ENCODE measurements around the gene DUOXA1.
"Not testable (repeated sequence)": the region's sequence is repeated elsewhere in the genome, so short reads cannot be mapped to it uniquely, and the experiment has no call there.

DUOXA1 gene

DNA sequence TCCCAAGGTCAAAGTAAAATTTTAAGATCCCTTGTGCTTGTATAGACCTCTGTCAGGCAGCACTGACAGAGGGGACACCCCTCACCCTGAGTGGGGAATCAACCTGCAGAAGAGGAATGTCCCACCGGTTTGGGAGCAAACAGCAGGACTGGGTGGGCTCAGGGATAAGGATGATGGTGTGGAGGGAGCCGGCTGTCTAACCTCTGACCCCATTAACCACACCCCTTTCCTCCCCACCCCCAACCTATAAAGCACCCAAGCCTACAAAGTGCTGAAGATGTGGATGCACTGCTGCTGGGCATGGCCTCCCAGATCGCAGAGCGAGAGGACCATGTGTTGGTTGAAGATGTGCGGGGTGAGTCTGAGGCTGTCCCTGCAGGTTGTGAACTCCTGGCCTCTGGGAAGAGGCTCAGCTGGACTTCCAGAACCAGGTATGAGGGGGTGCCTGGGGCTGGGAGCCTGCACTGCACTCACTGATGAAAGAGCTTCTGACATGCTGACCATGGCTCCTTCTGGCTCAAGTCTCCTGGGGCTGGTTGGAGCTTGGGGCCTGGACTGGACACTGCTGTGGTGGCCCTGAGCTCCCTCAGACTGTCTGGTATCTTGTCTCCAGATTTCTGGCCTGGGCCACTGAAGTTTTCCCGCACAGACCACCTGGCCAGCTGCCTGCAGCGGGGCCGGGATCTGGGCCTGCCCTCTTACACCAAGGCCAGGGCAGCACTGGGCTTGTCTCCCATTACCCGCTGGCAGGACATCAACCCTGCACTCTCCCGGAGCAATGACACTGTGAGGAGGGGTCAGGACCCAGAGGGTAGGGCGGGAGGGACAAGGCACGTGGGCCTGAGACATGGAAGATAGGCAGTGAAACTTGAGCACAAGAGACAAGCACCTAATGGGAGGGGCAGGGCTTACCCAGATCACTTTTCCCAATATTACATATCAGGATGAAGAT is 9.4 kb upstream of the DUOXA1 start:
- TF ChIP-seq, protein P1, sequence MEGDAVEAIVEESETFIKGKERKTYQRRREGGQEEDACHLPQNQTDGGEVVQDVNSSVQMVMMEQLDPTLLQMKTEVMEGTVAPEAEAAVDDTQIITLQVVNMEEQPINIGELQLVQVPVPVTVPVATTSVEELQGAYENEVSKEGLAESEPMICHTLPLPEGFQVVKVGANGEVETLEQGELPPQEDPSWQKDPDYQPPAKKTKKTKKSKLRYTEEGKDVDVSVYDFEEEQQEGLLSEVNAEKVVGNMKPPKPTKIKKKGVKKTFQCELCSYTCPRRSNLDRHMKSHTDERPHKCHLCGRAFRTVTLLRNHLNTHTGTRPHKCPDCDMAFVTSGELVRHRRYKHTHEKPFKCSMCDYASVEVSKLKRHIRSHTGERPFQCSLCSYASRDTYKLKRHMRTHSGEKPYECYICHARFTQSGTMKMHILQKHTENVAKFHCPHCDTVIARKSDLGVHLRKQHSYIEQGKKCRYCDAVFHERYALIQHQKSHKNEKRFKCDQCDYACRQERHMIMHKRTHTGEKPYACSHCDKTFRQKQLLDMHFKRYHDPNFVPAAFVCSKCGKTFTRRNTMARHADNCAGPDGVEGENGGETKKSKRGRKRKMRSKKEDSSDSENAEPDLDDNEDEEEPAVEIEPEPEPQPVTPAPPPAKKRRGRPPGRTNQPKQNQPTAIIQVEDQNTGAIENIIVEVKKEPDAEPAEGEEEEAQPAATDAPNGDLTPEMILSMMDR (IDR thresholded peaks at IDR 0.05; ENCODE audit: low read depth, low read length, missing control alignments) = no peak
- no peak for DNase-seq (ENCODE audit: extremely low read depth, low read depth)
- no peak overlapping the region for H3K4me3 ChIP-seq (replicated peaks; ENCODE audit: low read depth, low read length)

DNA sequence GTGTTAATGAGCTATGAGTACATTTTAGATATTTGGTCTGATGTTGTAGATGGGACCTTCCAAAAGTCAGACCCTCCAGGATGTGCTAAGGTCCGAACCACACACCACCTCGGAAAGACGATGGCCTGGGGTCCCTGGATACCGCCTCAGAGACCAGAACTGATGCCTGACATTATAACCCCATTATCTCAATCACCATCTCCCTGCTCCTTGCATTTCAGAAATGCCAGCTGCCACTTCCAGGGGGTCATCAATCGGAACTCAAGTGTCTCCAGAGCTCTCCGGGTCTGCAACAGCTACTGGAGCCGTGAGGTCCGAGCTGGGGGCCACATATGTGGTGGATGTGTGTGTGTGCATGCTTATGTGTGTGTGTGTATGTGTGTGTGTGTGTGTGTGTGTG is 8.0 kb upstream of the DUOXA1 start:
- TF ChIP-seq, protein P1 (IDR thresholded peaks at IDR 0.05; ENCODE audit: low read depth, low read length, missing control alignments) = no peak
- no peak overlapping the region for H3K4me3 ChIP-seq (replicated peaks; ENCODE audit: low read depth, low read length)
- DNase-seq (ENCODE audit: extremely low read depth, low read depth) = no peak

DNA sequence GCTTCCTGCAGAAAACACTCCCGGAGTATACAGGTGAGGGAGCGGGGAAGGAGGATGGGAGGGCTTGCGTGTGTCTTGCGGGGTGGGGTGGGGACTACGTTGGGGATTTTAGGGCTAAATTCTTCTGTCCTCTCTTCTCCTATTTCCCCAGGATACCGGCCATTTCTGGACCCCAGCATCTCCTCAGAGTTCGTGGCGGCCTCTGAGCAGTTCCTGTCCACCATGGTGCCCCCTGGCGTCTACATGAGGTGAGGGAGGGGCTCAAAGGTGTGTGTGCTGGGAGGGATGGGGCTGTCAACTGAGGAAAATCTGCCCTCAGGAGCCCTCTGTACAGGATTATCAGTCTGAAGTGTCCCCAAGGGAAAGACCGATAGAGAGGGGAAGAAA is 6.7 kb upstream of the DUOXA1 start:
- TF ChIP-seq, protein P1 (IDR thresholded peaks at IDR 0.05; ENCODE audit: low read depth, low read length, missing control alignments) = no peak
- H3K4me3 ChIP-seq (replicated peaks; ENCODE audit: low read depth, low read length) = no peak overlapping the region
- no peak for DNase-seq (ENCODE audit: extremely low read depth, low read depth)

DNA sequence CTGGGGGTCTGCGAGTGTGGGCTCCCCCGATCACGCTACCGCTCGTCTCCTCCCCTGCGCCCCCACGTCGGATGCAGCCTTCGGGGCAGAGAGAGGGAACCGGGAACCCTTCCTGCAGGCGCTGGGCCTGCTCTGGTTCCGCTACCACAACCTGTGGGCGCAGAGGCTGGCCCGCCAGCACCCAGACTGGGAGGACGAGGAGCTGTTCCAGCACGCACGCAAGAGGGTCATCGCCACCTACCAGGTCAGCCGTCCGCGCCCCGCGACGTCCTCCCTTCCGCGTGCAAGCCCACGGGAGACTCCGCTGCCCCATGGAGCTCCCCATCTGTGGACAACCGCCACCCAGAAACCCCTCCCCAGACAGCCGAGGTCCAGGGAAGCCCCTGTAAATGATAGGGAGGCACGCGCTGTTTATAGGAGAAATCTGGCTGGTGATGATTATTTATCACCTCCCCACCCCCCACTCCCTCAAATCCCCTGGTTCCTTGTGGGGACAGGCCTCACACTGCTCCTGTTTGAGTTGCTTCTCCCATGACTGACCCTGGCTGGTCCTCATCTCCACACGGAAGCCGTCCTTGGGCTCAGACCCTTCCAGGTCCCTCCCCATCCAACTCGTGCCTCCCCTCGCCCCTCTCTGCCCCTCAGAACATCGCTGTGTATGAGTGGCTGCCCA is 6.2 kb upstream of the DUOXA1 start:
- H3K4me3 ChIP-seq (replicated peaks; ENCODE audit: low read depth, low read length); DNase-seq (ENCODE audit: extremely low read depth, low read depth): not testable (repeated sequence)

DNA sequence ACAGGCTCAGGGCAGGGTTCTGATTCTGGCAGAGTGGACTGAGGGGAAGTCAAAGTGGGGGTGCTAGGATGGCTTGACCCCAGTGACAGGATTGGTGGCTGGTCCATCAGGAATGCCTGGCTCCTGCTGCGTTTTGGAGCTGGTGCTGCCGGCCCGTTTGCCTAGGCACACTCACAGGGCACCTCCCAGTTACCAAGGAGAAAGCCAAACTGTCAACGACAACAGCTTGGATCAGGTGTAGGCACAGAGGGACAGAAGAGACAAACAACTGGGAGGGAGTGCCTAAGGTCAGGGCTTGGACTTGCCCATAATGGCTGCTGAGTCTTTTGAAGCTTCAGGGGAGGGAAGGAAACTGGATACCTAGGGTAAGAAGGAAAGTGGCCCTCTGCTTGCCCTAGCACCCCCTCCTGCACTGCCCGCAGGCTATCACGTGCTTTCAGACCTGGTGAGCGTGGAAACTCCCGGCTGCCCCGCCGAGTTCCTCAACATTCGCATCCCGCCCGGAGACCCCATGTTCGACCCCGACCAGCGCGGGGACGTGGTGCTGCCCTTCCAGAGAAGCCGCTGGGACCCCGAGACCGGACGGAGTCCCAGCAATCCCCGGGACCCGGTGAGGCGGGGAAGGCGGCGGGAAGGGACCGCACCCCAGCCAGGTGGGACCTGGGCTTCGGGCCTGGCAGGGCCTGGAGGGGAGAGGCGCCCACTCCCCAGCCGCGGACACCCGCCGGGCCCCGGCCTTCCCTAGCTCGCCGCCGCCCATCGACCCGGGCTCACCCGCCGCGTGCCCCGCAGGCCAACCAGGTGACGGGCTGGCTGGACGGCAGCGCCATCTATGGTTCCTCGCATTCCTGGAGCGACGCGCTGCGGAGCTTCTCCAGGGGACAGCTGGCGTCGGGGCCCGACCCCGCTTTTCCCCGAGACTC is 5.3 kb upstream of the DUOXA1 start:
- H3K4me3 ChIP-seq (replicated peaks; ENCODE audit: low read depth, low read length) = no peak overlapping the region
- TF ChIP-seq, protein P1 (IDR thresholded peaks at IDR 0.05; ENCODE audit: low read depth, low read length, missing control alignments) = peak; percentile 5
- no peak for DNase-seq (ENCODE audit: extremely low read depth, low read depth)

DNA sequence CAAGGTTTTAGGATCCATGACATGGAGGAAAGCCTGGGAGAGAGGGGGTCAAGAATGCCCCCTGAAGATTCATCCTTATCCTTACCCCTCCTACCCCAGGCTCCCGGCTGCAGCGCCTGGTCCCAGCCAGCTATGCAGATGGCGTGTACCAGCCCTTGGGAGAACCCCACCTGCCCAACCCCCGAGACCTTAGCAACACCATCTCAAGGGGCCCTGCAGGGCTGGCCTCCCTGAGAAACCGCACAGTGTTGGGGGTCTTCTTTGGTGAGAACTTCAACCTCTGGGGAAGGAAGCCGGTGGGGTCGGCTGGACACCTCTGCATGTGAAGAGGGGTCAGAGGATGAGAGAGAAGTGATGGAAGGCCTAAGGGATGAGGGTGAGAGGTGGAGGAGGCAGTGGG is 4.4 kb upstream of the DUOXA1 start:
- TF ChIP-seq, protein P1 (IDR thresholded peaks at IDR 0.05; ENCODE audit: low read depth, low read length, missing control alignments) = no peak
- H3K4me3 ChIP-seq (replicated peaks; ENCODE audit: low read depth, low read length) = no peak overlapping the region
- DNase-seq (ENCODE audit: extremely low read depth, low read depth) = no peak

All from HFF-Myc (cell line).